ENCODE measurements around the gene CHRND. TPM values are rescaled to one million over a fixed set of nuclear protein-coding genes. Genes with fewer than 3 reads are reported as not detected.

The CHRND gene
- total RNA-seq, 1 experiment from 2014 or later, result not detected

GRCh38 chr2:232497348-232497747, 28.6 kb upstream of the CHRND start:
- Mint-ChIP-seq H3K4me3 (no peak overlapping the region), H3K27ac (no peak overlapping the region), H3K36me3 (no peaks in the 10 kb centered on the region), H3K4me1 (peaks cover 11% of the 10 kb centered on the region), H3K27me3 (ENCODE audit: low read depth) (peaks cover 9% of the 10 kb centered on the region), H3K9me3 (no peaks in the 10 kb centered on the region)
- TF ChIP-seq HMGA2 (CRISPR knock-in tag; IDR thresholded peaks at IDR 0.05) (no peak), ZMAT4 (CRISPR knock-in tag; IDR thresholded peaks at IDR 0.05) (no peak), USF2 (CRISPR knock-in tag; IDR thresholded peaks at IDR 0.05) (no peak), CBFB (CRISPR knock-in tag; IDR thresholded peaks at IDR 0.05; ENCODE audit: low read depth) (no peak), ATF1 (CRISPR knock-in tag; IDR thresholded peaks at IDR 0.05) (no peak), ERG (CRISPR knock-in tag; IDR thresholded peaks at IDR 0.05) (no peak), ATF6 (CRISPR knock-in tag; IDR thresholded peaks at IDR 0.05) (no peak), ZNF416 (CRISPR knock-in tag; IDR thresholded peaks at IDR 0.05) (no peak), GRHL2 (CRISPR knock-in tag; IDR thresholded peaks at IDR 0.05; ENCODE audit: insufficient replicate concordance, severe bottlenecking) (no peak), TCF7 (CRISPR knock-in tag; IDR thresholded peaks at IDR 0.05; ENCODE audit: low read depth) (no peak), AFF4 (CRISPR knock-in tag; IDR thresholded peaks at IDR 0.05; ENCODE audit: borderline replicate concordance) (no peak), PREB (CRISPR knock-in tag; IDR thresholded peaks at IDR 0.05; ENCODE audit: borderline replicate concordance) (no peak), E2F1 (CRISPR knock-in tag; IDR thresholded peaks at IDR 0.05) (no peak), KAT7 (CRISPR knock-in tag; IDR thresholded peaks at IDR 0.05; ENCODE audit: borderline replicate concordance) (no peak), SMAD4 (CRISPR knock-in tag; IDR thresholded peaks at IDR 0.05) (no peak), SOX15 (CRISPR knock-in tag; IDR thresholded peaks at IDR 0.05) (no peak)
- ATAC-seq (no peak), DNase-seq (ENCODE audit: low spot score) (no peak)
- POLR2A ChIA-PET, result no interaction called here
- CTCF ChIA-PET, result interaction anchor here (1.0 kb wide), 1 partner anchor 24 kb away, joined by 3 read pairs; no protein-coding TSS in a partner anchor
